Epithelial cell of proximal tubule (primary cell): ENCODE data around the gene CHD9NB. TPM values are rescaled to one million over a fixed set of nuclear protein-coding genes. Genes with fewer than 3 reads are reported as not detected.

Experiments
- DNase-seq: peaks from one replicate; pipeline ENCODE4 v3.0.0-alpha.2; 2011; ENCODE audit warnings: low read depth
- H3K4me3 ChIP-seq: 2 replicates; pipeline ENCODE4 v1.5.1; 2011; ENCODE audit warnings: low read depth, mild to moderate bottlenecking, low read length
- total RNA-seq: library from RNA; depleted of rRNA; stranded (reverse); fragments of >200 nt; gene quantifications from 2 replicates; pipeline ENCODE4 v1.2.3, GENCODE V29; 2015
- TF ChIP-seq, protein P1 (sequence below): conservative IDR thresholded peaks from 2 replicates; pipeline ENCODE4 v1.5.1; 2012; ENCODE audit warnings: low read depth, mild to moderate bottlenecking, low read length

The CHD9NB gene
- total RNA-seq, 1 donor from 2014 or later: 1.5 TPM

DNA sequence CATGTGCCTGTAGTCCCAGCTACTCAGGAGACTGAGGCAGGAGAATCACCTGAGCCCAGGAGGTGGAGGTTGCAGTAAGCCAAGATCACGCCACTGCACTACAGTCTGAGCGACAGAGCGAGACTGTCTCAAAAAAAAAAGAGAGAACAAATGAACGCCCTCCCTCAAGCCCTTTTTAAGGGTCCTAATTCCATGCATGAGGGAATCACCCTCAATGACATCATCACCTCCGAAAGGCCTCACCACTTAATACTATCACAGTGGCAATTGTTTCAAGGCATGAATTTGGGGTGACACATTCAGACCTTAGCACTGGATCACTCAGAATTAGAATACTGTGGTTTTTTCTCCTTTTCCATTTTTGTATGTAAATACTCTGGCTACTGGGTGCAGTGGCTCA, 57.8 kb downstream of the CHD9NB start:
- DNase-seq: no peak
- TF ChIP-seq, protein P1, sequence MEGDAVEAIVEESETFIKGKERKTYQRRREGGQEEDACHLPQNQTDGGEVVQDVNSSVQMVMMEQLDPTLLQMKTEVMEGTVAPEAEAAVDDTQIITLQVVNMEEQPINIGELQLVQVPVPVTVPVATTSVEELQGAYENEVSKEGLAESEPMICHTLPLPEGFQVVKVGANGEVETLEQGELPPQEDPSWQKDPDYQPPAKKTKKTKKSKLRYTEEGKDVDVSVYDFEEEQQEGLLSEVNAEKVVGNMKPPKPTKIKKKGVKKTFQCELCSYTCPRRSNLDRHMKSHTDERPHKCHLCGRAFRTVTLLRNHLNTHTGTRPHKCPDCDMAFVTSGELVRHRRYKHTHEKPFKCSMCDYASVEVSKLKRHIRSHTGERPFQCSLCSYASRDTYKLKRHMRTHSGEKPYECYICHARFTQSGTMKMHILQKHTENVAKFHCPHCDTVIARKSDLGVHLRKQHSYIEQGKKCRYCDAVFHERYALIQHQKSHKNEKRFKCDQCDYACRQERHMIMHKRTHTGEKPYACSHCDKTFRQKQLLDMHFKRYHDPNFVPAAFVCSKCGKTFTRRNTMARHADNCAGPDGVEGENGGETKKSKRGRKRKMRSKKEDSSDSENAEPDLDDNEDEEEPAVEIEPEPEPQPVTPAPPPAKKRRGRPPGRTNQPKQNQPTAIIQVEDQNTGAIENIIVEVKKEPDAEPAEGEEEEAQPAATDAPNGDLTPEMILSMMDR: no peak
- H3K4me3 ChIP-seq: no peak overlapping the region

DNA sequence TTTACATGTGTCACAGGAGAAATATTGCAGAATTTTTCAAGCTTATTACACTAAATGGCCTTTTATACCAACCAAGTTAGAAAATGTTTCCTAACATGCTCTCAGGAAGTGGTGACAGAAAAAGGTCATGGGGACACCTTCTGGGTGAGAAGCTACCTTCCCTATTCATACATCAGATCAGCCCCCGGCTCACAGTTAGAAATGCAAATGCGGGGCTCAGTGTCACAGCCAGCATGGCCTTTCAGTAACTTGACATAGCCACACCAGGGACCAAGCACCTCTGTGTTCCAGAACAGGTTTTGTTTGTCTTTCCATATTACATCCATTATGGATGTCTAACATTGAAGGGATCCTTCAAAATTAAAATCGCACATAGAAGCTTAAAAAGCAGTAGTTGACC, 59.5 kb downstream of the CHD9NB start:
- H3K4me3 ChIP-seq: no peak overlapping the region
- TF ChIP-seq, protein P1: no peak
- no peak for DNase-seq

DNA sequence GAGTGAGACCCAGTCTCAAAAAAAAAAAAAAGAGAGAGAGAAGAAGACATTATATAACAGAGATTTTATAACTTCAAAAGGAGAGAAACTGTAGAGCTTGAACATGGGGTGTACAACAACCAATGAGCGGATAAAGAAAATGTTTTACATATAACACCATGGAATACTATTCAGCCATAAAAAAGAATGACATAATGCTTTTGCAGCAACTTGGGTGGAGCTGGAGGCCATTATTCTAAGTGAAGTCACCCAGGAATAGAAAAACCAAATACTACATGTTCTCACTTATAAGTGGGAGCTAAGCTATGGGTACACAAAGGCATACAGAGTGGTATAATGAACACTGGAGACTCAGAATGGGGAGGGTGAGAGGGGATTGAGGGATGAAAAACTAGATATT, 61.1 kb downstream of the CHD9NB start:
- no peak overlapping the region for H3K4me3 ChIP-seq
- DNase-seq: no peak
- TF ChIP-seq, protein P1: no peak

Other genes starting within 250 kb of the CHD9NB start
- 10.6 and 14.6 TPM in 2 replicates for gene CHD9, start 2.1 kb upstream of the CHD9NB start, total RNA-seq